Lower leg skin (tissue), 4 donors: Measurements from ENCODE around the gene EIF2B5. TPM values are rescaled to one million over a fixed set of nuclear protein-coding genes. Genes with fewer than 3 reads are reported as not detected.
"Not testable (repeated sequence)": the region's sequence is repeated elsewhere in the genome, so short reads cannot be mapped to it uniquely, and the experiment has no call there.

Source experiments
- DNase-seq, 2 donors: peaks; one replicate each; pipeline ENCODE4 v3.0.0-alpha.2; 2019; ENCODE audit warnings: low spot score in 2 of 2
- H3K4me3 ChIP-seq: fragments of 200-600 bp; sonication (generic); 2 replicates; pipeline ENCODE4 v1.5.1; 2017; ENCODE audit warnings: mild to moderate bottlenecking, low read depth; ENCODE audit not compliant: poor library complexity, severe bottlenecking
- CTCF ChIP-seq, 3 donors: fragments of 450-650 bp; IDR thresholded peaks; one replicate each; pipeline ENCODE4 v1.5.1; 2016; ENCODE audit warnings: antibody characterized with exemption in 3 of 3, mild to moderate bottlenecking in 3 of 3, moderate library complexity in 2 of 3
- POLR2A ChIP-seq, 2 donors: fragments of 450-650 bp; IDR thresholded peaks; one replicate each; pipeline ENCODE4 v1.6.1; 2016 to 2017; ENCODE audit warnings: antibody characterized with exemption in 2 of 2, mild to moderate bottlenecking in 1 of 2, moderate library complexity in 1 of 2
- WGBS, 2 donors: methylation state at CpG; one replicate each; pipeline ENCODE4 v1.1.5; 2018; 5-methylcytosine and 5-hydroxymethylcytosine counted together
- intact Hi-C: fragments of 100-400 bp; cut with DNase I; formaldehyde crosslinking; loops from one replicate; pipeline ENCODE4 v1.15.0; 2023; ENCODE audit warnings: low total_unique reads
- total RNA-seq, 4 donors: library from RNA; depleted of rRNA; stranded (reverse); fragments of >200 nt; gene quantifications; one replicate each; pipeline ENCODE4 v1.1.0, GENCODE V29; 2016

Gene EIF2B5
- total RNA-seq, 4 donors from 2014 or later, result 36.5 to 52.5 (median 40.1) TPM

- no peak for TF ChIP-seq CTCF (IDR thresholded peaks at IDR 0.05)
- no peak for TF ChIP-seq POLR2A (IDR thresholded peaks at IDR 0.05)
- DNase-seq, result no peak
- intact Hi-C loops, result no loop called here
- no peak overlapping the region for H3K4me3 ChIP-seq
- 59 to 66% methylated on average over 24 of the region's 24 CpGs for WGBS, 2 donors
These were observed 35.1 kb upstream of the EIF2B5 start for GRCh38 chr3:184099806-184100686.

GRCh38 chr3:184110316-184110725 is 24.8 kb upstream of the EIF2B5 start:
- intact Hi-C loops, result no loop called here

GRCh38 chr3:184116017-184116416 is 19.1 kb upstream of the EIF2B5 start:
- no peak for TF ChIP-seq POLR2A (IDR thresholded peaks at IDR 0.05)
- no peak for TF ChIP-seq CTCF (IDR thresholded peaks at IDR 0.05)
- no peak overlapping the region for H3K4me3 ChIP-seq
- 86 to 91% methylated on average over 4 of the region's 4 CpGs for WGBS, 2 donors
- DNase-seq, result no peak
- intact Hi-C loops, result no loop called here

More at GRCh38 chr3:184110316-184110725, 24.8 kb upstream of the EIF2B5 start:
- H3K4me3 ChIP-seq, result no peak overlapping the region
- TF ChIP-seq POLR2A (IDR thresholded peaks at IDR 0.05), result no peak
- TF ChIP-seq CTCF (IDR thresholded peaks at IDR 0.05), result no peak
- 57 to 59% methylated on average over 7 of the region's 7 CpGs for WGBS, 2 donors
- no peak for DNase-seq

- WGBS, 2 donors, result 91 to 97% methylated on average over 6 of the region's 6 CpGs
- no peak overlapping the region for H3K4me3 ChIP-seq
- TF ChIP-seq POLR2A (IDR thresholded peaks at IDR 0.05) (no peak), CTCF (IDR thresholded peaks at IDR 0.05) (no peak)
- intact Hi-C loops, result no loop called here
- DNase-seq, result peak in 1 of 2 donors; percentile 5
These were observed 17.5 kb upstream of the EIF2B5 start for GRCh38 chr3:184117636-184118035.

GRCh38 chr3:184121031-184121430 is 14.1 kb upstream of the EIF2B5 start:
- intact Hi-C loops, result loop anchor here (10.0 kb wide), 1 partner anchor 236 kb away; the partner anchor contains the start of gene PARL
- DNase-seq, result not testable (repeated sequence)

GRCh38 chr3:184126006-184126405 is 9.2 kb upstream of the EIF2B5 start:
- H3K4me3 ChIP-seq, result no peak overlapping the region
- DNase-seq, result no peak
- 45 to 77% methylated on average over 3 of the region's 3 CpGs for WGBS, 2 donors
- no peak for TF ChIP-seq POLR2A (IDR thresholded peaks at IDR 0.05)
- TF ChIP-seq CTCF (IDR thresholded peaks at IDR 0.05), result no peak
- intact Hi-C loops, result loop anchor here (10.0 kb wide), 1 partner anchor 241 kb away; the partner anchor contains the start of gene PARL

More at GRCh38 chr3:184121031-184121430, 14.1 kb upstream of the EIF2B5 start:
- 96 to 98% methylated on average over 8 of the region's 8 CpGs for WGBS, 2 donors
- H3K4me3 ChIP-seq, result not testable (repeated sequence)
